OCI-LY7 (cell line): ENCODE data around the gene TCP11L2. TPM values are rescaled to one million over a fixed set of nuclear protein-coding genes. Genes with fewer than 3 reads are reported as not detected.

ENCODE experiments used
- BruUV-seq: library from RNA; stranded (reverse); fragments of 400-500 nt; replicated peaks from 2 replicates; lab custom pipeline; 2021; lab: Mats Ljungman, UMichigan
- CTCF ChIA-PET: fragments of 300-600 bp; sonication (Branson Sonifier 250); formaldehyde crosslinking; loops from one replicate; lab custom pipeline; 2022; ENCODE audit warnings: antibody characterized with exemption; ENCODE audit not compliant: unreplicated experiment; lab: Charles Lee
- POLR2A ChIA-PET: fragments of 300-600 bp; sonication (Branson Sonifier 250); formaldehyde crosslinking; loops from one replicate; lab custom pipeline; 2022; ENCODE audit warnings: antibody characterized with exemption; lab: Charles Lee
- DNase-seq: peaks from one replicate; pipeline ENCODE4 v3.0.0-alpha.2; 2015; ENCODE audit warnings: low spot score
- H2AFZ ChIP-seq: fragments of 200-600 bp; sonication (generic), shearing (Covaris generic); 2 replicates; pipeline ENCODE4 v1.6.1; 2014; ENCODE audit warnings: mild to moderate bottlenecking, antibody characterized with exemption, low read length, moderate library complexity
- H3K27ac ChIP-seq: fragments of 200-600 bp; sonication (generic); 2 replicates; pipeline ENCODE4 v1.5.1; 2014; ENCODE audit warnings: mixed run types, low read depth, mild to moderate bottlenecking, moderate library complexity, low read length, inconsistent platforms; ENCODE audit not compliant: poor library complexity, severe bottlenecking
- H3K36me3 ChIP-seq: fragments of 200-600 bp; sonication (generic); 2 replicates; pipeline ENCODE4 v1.6.1; 2014; ENCODE audit warnings: mild to moderate bottlenecking, antibody characterized with exemption, low read length, moderate library complexity, mixed read lengths; ENCODE audit not compliant: insufficient read depth
- H3K4me1 ChIP-seq: fragments of 200-600 bp; sonication (generic); 2 replicates; pipeline ENCODE4 v1.5.1; 2014; ENCODE audit warnings: mild to moderate bottlenecking, low read length; ENCODE audit not compliant: insufficient read depth, poor library complexity, severe bottlenecking
- H3K4me2 ChIP-seq: fragments of 200-600 bp; sonication (generic); 2 replicates; pipeline ENCODE4 v1.6.1; 2014; ENCODE audit warnings: mild to moderate bottlenecking, low read length
- H3K4me3 ChIP-seq: fragments of 200-600 bp; sonication (generic); 2 replicates; pipeline ENCODE4 v1.5.1; 2014; ENCODE audit warnings: mild to moderate bottlenecking, low read depth, low read length; ENCODE audit not compliant: poor library complexity, severe bottlenecking
- H3K79me2 ChIP-seq: fragments of 200-600 bp; sonication (generic); 2 replicates; pipeline ENCODE4 v1.6.1; 2016; ENCODE audit warnings: low read depth, mild to moderate bottlenecking, low read length, moderate library complexity, mixed read lengths; ENCODE audit not compliant: insufficient read depth
- H3K9me2 ChIP-seq: fragments of 200-600 bp; sonication (generic); 2 replicates; pipeline ENCODE4 v1.6.1; 2016; ENCODE audit warnings: mild to moderate bottlenecking, low read length, mixed read lengths; ENCODE audit not compliant: insufficient read depth
- H3K9me3 ChIP-seq: fragments of 200-600 bp; sonication (generic); 2 replicates; pipeline ENCODE4 v1.6.1; 2014; ENCODE audit warnings: mild to moderate bottlenecking, mixed run types, low read length, mixed read lengths
- H4K20me1 ChIP-seq: fragments of 200-600 bp; sonication (generic); 2 replicates; pipeline ENCODE4 v1.6.1; 2014; ENCODE audit warnings: mild to moderate bottlenecking, antibody characterized with exemption, low read length, moderate library complexity, mixed read lengths; ENCODE audit not compliant: insufficient read depth
- CTCF ChIP-seq: fragments of 200-600 bp; sonication (generic); conservative IDR thresholded peaks from 2 replicates; pipeline ENCODE4 v1.5.1; 2014; ENCODE audit warnings: mild to moderate bottlenecking, antibody characterized with exemption, low read length, moderate library complexity, mixed read lengths
- EZH2phosphoT487 ChIP-seq: fragments of 200-600 bp; sonication (generic); IDR thresholded peaks from 2 replicates; pipeline ENCODE4 v1.6.1; 2018; ENCODE audit warnings: low read depth, borderline replicate concordance, mild to moderate bottlenecking, mixed run types, antibody characterized with exemption, low read length, moderate library complexity, mixed read lengths
- intact Hi-C: fragments of 100-400 bp; cut with micrococcal nuclease; formaldehyde crosslinking; loops from one replicate; pipeline ENCODE4 v1.10.0; 2022; ENCODE audit not compliant: unreplicated experiment
- total RNA-seq, 2 experiments: library from RNA; depleted of rRNA in 1 of 2; stranded (reverse); fragments of >200 nt in 1 of 2; shearing (Covaris generic) in 1 of 2; gene quantifications; 2 replicates each; pipeline ENCODE4 v1.2.3, GENCODE V29; 2014 to 2022

TCP11L2 gene
- total RNA-seq, 2 experiments from 2014 or later: 1.8 to 9.8 TPM

- intact Hi-C loops: no loop called here
- Histone ChIP-seq H2AFZ (peak overlapping the region; percentile 60; the same call in 1 of the 2 replicates), H3K36me3 (no peaks in the 10 kb centered on the region), H3K27ac (no peak overlapping the region), H3K9me2 (no peaks in the 10 kb centered on the region), H3K4me3 (peak overlapping the region; percentile 15), H3K4me1 (peaks cover 33% of the 10 kb centered on the region), H3K9me3 (no peaks in the 10 kb centered on the region), H4K20me1 (no peaks in the 10 kb centered on the region), H3K4me2 (peak overlapping the region; percentile 57), H3K79me2 (no peaks in the 10 kb centered on the region)
- TF ChIP-seq EZH2phosphoT487 (no peak), CTCF (no peak)
- CTCF ChIA-PET: interaction anchor here (0.9 to 1.3 kb wide), 3 partner anchors 18 to 70 kb away, joined by 3 to 4 read pairs (median 3); no protein-coding TSS in a partner anchor
- peak; percentile 61 for DNase-seq
- BruUV-seq: no TSS peak
- POLR2A ChIA-PET: interaction anchor here (0.6 to 1.5 kb wide), 3 partner anchors 8 to 61 kb away, joined by 3 to 5 read pairs (median 3); no protein-coding TSS in a partner anchor
Observed at GRCh38 chr12:106297681-106298080, 4.9 kb upstream of the TCP11L2 start.

- no TSS peak for BruUV-seq
- Histone ChIP-seq H3K4me1 (peaks cover 40% of the 10 kb centered on the region), H3K9me3 (no peaks in the 10 kb centered on the region), H2AFZ (peak overlapping the region; percentile 41; the same call in 1 of the 2 replicates), H3K4me3 (no peak overlapping the region), H3K36me3 (no peaks in the 10 kb centered on the region), H3K79me2 (no peaks in the 10 kb centered on the region), H3K9me2 (no peaks in the 10 kb centered on the region), H3K4me2 (no peak overlapping the region), H3K27ac (no peak overlapping the region), H4K20me1 (no peaks in the 10 kb centered on the region)
- intact Hi-C loops: no loop called here
- POLR2A ChIA-PET: no interaction called here
- TF ChIP-seq CTCF (no peak), EZH2phosphoT487 (no peak)
- DNase-seq: no peak
- CTCF ChIA-PET: no interaction called here
Observed at GRCh38 chr12:106299202-106299774, 3.2 kb upstream of the TCP11L2 start.

- intact Hi-C loops: loop anchor here (2.0 to 5.0 kb wide), 3 partner anchors 52 to 657 kb away; partner anchors contain the start of genes CKAP4, POLR3B and TMEM263
- peak overlapping the region; percentile 57 for H3K27ac ChIP-seq
- no TSS peak for BruUV-seq
- peak overlapping the region; percentile 93 for H2AFZ ChIP-seq
- no peaks in the 10 kb centered on the region for H3K79me2 ChIP-seq
- H3K4me3 ChIP-seq: no peak overlapping the region
- peaks cover 43% of the 10 kb centered on the region for H3K4me1 ChIP-seq
- no peaks in the 10 kb centered on the region for H4K20me1 ChIP-seq
- no peaks in the 10 kb centered on the region for H3K9me3 ChIP-seq
- no peaks in the 10 kb centered on the region for H3K9me2 ChIP-seq
- peak overlapping the region; percentile 86; the same call in 1 of the 2 replicates for H3K4me2 ChIP-seq
- H3K36me3 ChIP-seq: no peaks in the 10 kb centered on the region
- ChIA-PET CTCF (interaction anchor here (1.6 kb wide), 1 partner anchor 57 kb away, joined by 5 read pairs; the partner anchor contains the start of gene POLR3B), POLR2A (interaction anchor here (0.5 to 2.0 kb wide), 7 partner anchors 8 to 838 kb away, joined by 3 to 7 read pairs (median 5); no protein-coding TSS in a partner anchor)
- TF ChIP-seq CTCF (no peak), EZH2phosphoT487 (no peak)
- no peak for DNase-seq
Observed at GRCh38 chr12:106300761-106301160, 1.8 kb upstream of the TCP11L2 start.
